ENCODE results near the gene FERMT2.
"Not testable (repeated sequence)": the region's sequence is repeated elsewhere in the genome, so short reads cannot be mapped to it uniquely, and the experiment has no call there.

The FERMT2 gene

DNA sequence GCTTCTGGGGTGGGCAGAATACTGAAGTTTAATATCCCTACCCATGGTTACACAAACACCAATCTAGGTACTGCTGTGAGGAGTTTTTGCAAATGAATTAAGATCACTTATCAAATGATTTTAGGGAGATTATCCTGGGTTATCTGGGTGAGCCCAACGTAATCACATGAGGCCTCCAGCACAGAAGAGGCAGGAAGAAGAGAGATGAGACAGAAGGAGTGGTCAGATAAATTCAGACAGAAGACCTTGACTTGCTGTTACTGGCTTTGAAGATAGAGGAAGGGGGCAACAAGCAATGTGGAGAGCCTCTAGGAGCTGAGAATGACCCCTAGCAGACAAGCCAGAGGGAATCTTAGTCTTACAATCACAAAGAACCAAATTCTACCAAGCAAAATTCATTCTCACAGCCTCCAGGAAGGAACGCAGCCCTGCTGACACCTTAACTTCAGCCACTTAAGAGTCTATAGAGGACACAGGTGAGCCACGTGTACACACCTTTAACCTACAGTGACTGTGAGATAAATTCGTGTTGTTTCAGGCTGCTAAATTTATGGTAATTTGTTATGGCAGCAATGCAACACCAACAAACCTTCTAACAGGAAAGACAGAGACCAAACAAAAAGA lies 49.4 kb downstream of the FERMT2 start:
- no peak for DNase-seq (ENCODE audit: low read depth)

DNA sequence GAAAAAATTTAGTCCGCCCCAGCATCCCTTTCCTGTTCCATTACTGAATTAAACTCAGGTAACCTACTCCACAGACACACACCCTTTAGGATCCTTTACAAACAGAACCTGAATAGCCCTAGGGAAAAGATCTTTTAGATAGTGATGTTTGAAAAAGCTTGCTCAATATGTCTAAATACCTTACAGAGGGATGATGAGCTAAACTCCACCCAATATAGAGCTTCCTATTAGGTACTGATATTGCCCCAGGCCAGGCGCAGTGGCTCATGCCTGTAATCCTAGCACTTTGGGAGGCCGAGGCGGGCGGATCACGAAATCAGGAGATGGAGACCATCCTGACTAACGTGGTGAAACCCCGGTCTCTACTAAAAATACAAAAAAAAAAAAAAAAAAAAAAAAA lies 50.1 kb downstream of the FERMT2 start:
- no peak for DNase-seq (ENCODE audit: low read depth)

DNA sequence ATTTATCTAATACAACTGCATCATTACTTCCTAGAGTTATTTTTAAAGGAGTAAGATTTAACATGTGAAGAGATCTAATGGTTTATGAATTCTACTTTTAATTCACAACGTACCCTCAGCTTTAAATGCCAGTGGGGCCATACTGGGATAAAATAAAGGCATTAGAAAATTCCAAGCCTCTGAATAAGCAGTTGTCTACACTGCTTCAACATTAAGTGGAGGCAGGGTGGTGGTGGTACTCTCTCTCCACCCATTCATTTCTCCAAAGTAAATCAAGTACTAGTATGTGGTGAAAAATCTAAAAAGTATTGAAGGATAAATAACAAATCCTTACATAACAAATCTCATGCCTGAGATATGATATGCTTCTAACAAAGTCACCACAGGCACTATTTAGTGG lies 52.4 kb downstream of the FERMT2 start:
- no peak for DNase-seq (ENCODE audit: low read depth)

DNA sequence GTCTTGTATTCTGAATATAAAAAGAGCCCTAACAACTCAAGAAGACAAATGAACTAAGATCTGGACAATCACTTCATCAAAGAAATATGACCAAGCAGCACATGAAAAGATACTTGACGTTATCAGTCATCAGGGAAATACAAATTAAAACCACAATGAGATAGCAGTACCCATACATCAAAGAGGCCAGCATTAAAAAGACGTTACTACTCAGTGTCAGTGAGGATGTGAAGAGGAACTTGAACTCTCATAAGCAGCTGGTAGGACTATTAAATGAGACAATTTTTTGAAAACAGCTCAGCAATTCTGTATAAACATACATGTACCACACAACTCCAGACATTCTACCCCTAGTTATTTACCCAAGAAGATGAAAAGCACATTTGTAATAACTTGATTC lies 55.9 kb downstream of the FERMT2 start:
- DNase-seq (ENCODE audit: low read depth), result no peak

DNA sequence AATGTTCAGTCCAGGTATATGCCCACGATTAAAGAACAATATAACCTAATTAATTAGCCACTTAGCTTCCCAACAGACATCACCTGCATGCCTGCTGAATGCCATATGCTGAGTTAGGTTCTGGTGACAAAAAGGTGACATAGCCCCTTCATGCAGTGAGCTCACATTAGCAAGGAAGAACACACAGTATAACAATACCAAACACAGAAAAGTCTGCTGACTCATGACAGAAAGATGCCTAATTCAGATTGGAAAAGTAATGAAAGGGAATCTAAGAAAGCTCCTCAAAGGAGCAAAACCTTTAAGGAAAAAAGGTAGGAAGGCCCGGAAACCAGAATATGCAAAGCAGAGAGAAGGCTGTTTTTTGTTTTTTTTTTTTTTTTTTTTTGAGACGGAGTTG lies 59.0 kb downstream of the FERMT2 start:
- DNase-seq (ENCODE audit: low read depth), result no peak

DNA sequence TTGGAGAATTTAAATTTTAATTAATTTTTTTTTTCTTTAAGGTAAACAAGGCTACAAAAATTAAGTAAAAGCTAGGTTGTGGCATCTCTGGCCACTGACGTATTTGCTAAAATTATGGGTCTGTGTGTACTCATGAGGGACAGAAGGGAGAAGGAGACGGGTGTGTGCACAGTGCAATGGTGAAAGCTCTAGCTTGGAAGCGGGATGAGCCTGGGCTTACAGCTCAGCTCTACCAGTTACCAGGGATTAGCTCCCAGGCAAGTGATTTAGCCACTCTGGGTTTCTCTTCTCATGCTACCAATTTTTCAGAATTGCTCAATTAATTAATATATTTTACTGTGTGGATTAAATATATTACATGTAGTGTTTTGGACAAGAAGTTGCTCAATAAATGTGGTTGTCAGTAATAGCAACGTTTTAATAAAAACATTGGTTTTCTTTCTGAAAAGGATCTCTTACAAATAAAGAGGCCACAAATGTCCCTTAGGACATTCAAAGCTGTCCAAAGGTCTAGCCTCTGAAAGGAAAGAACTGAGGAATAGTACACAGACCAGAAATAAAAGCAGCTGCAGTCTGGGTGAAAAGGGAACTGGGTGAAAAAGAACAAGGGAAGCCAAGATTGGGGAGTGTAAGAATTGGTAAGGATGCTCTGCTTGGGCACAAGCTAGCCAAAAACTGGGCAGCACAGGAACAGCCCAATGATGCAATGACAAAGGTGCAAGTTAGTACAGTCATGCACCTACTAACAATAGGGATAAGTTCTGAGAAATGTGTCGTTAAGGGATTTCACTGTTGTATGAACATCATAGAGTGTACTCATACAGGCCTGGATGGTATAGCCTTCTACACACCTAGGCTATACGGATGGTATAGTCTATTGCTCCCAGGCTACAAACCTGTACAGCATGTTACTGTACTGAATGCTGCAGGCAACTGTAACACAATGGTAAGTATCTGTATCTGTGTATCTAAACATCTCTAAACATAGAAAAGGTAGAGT lies 61.7 kb downstream of the FERMT2 start:
- no peak for DNase-seq (ENCODE audit: low read depth)

DNA sequence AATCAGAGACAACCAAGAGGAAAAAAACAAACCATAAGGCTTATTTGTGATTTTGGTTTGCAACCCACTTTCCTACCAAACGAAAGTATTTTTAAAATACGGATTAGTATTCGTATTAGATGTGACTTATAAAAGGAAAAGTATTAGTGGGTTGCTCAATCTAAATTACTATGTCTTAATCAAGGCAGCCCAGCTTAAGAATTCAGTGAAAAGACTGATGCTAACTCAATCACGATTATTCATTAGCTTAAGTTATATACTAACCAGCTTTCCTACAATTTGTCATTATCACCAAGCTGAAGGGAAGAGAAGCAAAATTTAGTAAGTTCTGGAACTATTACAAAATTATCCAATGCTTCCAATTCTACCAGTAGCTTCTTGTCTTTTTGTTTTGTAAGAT lies 62.7 kb downstream of the FERMT2 start:
- DNase-seq (ENCODE audit: low read depth), result no peak

DNA sequence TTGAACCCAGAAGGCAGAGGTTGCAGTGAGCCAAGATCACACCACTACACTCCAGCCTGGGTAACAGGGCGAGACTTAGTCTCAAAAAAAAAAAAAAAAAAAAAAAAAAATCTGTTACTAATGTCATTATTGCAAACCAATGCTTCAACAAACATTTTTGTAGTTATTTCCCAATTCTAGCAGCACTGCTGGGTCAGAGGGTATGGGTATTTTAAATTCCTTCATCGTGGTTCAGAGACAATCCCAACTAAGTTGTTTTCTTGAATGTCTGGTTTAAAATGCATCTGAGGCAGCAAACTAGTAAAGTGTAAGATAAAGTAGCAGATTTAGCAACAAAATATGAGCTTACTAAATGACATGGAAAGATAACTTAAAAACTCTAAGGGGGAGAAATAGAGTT lies 65.6 kb downstream of the FERMT2 start:
- DNase-seq (ENCODE audit: low read depth), result no peak

DNA sequence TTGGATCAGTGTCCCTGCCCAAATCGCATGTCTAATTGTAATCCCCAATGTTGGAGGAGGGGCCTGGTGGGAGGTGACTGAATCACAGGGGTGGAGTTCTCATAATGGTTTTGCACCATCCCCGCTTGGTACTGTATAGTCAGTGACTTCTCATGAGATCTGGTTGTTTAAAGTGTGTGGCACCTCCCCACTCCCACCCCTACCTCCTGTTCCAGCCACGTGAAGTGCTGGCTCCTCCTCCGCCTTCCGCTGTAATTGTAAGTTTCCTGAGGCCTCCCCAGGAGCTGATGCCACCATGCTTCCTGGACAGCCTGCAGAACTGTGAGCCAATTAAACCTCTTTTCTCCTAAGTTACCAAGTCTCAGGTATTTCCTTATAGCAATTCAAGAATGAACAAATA lies 67.2 kb downstream of the FERMT2 start:
- no peak for DNase-seq (ENCODE audit: low read depth)

DNA sequence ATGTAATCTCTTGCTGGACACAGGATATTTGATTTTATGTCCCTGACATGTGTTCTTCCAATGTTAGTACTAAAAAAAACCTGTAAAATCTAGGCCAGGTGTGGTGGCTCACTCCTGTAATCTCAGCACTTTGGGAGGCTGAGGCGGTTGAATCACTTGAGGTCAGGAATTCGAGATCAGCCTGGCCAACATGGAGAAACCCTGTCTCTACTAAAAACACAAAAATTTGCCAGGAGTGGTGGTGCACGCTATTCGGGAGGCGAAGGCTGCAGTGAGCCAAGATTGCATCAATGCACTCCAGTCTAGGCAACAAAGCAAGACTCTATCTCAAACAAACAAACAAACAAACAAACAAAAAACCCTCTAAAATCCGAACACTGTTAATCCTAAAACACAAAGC lies 68.0 kb downstream of the FERMT2 start:
- DNase-seq (ENCODE audit: low read depth), result no peak

DNA sequence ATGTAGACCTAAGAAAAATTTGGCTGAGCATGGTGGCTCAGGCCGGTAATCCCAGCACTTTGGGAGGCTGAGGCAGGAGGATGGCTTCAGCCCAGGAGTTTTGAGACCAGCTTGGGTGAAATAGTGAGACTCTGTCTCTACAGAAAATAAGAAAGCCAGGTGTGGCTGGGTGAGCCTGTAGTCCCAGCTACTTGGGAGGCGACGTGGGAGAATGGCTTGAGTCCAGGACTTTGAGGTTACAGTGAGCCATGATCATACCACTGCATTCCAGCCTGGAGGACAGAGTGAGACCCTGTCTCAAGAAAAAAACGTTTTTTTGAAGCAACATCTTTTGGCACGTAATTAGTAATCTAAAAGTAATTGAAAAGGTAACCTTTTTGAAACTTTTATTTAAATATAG lies 70.9 kb downstream of the FERMT2 start:
- DNase-seq (ENCODE audit: low read depth), result no peak

DNA sequence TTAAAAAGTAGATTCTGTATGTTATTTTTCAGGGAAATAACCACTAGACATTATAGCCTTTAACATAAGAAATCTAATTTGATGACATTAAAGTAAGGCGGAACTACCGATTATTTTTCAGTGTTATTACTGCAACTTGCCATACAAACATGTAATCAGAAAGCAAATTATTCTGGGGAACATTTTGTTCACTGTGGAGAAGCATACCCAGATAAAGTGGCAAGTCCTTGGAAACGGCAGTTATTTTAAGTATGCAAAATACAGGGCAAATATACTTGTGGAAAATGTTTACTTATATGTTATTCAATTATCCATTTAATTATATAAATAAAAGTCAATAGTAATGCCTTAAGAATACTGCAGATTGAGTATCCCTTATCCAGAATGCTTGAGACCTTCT lies 71.9 kb downstream of the FERMT2 start:
- DNase-seq (ENCODE audit: low read depth), result no peak

DNA sequence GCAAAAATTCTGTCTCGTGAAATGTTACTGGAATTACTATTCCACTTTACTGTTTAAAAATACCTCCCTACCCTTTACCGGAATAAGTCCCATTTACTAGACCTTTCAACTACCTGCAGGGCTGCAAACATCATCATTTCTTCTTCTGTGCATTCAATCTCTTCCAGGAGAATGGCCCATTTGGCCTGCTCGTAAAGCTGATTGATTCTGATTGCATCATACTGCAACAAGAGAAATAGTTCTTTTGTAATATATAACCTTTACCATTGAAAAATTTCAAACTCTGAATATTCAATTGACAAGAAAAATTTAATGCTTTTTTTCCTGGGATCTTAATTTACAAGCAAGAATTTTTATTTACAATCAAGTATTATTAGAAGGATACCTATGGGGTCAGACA lies 72.4 kb downstream of the FERMT2 start:
- DNase-seq (ENCODE audit: low read depth), result no peak

DNA sequence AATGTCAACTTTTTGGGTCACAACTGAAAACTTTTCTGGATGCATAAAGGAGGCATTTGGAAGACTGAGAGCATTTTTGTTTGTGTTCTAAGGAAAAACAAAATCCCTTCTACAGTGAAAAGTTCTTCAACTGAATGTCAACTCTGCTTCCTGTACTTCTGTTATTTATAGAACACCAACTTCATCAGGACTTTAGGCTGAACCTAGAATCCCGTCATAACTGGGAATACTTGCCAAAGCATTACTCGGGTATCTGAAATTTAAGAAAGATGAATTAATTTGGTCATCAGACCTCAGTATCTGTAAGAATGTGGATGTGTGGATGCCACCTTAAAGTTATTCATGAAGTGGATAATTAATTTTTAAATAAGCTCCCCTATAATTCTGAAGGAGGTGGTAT lies 73.2 kb downstream of the FERMT2 start:
- no peak for DNase-seq (ENCODE audit: low read depth)

DNA sequence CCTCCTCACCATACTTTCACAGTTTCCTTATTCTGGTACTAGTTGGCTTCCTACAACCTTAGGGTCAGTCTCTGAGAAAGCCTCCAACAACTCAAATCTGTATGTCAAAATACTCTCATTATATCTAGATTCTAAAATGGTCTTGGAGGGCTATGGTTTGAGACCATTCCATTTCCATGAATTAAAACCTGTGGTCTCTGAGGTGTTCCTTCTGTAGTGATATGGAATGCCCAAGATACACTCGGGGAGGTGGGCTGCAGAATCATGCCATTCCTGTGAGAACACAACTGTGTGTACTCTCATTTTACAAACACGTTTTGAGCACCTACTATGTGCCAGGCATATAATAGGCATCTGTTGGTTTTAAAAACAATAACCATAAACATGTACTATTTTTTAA lies 74.0 kb downstream of the FERMT2 start:
- DNase-seq (ENCODE audit: low read depth), result no peak

DNA sequence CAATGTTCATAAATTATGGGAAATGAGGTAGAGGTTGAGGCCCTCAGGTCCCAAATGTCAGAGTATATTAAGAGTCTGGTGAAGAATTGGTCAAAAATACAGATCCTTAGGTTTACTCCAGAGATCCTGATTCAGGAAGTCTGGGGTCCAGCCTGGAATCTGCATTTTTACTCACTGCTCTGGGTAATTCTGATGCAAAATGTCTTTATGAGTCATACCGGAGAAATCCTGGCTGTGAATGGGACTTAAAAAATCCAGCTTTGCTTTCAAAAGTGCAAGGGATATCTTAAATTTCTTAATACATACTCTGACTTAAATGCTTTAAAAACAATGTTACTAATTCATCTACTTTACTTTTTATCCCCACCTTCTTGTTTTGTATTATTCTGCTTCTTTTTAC lies 74.5 kb downstream of the FERMT2 start:
- DNase-seq (ENCODE audit: low read depth), result no peak

DNA sequence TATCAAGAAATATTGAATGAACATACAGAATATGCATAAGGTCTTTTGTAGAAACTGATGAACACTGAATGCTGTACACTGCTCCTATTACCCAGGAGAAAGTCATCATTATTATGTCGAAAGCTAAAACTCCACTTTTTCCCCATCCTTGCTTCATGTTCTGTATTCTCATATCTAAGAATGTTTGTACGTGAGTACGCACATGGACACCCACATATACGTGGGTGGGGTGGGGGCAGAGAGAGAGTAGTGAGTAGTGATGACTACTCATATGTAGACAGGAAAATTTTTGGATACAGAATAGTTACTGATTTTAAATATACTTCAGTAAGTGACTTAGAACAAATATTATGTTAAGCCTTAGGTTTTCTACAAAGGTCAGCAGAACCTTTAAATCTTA lies 75.1 kb downstream of the FERMT2 start:
- DNase-seq (ENCODE audit: low read depth), result no peak

DNA sequence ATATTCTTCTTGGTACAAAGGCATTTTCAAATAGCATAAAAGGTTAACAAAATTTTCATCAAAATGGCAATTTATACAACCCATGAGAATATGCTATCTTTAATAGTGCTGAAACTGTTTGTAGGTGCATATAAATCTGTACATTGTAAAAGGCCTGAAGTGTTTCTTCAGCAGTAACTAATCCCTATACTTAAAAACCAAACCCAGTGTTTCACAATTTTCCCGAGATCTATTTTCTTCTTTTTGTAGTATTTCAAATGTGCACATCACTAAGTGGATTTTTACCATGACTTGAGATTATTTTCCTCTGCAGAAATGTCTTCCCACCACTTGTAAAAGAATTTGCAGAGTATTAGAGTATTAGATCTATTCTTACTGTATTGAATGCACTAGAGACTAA lies 76.5 kb downstream of the FERMT2 start:
- DNase-seq (ENCODE audit: low read depth), result no peak

DNA sequence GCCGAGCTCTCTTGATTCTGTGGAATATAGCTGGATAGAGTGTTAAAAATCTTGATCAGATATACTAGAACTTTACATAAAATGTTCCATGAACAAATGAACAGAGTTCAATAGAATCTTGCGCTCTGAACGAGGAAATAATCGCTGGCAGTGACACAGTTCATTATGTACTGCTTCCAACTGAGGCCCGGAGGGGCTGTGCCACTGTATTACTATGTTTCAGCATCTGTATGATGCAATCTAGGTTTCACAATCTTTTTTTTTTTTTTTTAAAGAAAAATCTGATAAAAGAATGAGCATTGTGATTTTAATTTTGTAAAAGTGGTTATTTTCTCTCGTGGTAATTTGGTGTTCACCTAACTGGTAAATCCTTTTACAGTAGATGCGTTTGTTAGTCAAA lies 77.2 kb downstream of the FERMT2 start:
- no peak for DNase-seq (ENCODE audit: low read depth)

DNA sequence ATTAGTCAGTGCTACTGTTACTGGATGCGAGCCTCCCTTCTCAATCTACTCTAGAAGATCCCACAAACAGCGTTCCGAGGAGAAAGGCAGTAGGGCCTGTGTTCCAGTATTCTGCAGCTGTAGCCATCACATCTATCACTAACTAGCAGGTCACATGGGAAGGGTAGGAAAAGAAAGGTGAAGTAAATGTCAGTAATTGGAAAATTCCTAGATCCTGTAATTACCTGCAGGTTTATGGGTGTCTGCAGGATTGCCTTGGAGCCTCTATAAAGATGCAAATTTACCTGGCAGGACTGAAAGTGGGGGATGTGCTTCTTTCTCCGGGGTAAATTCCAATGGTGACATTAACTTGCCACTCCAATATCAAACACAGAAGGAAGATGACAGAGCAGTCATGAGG lies 77.8 kb downstream of the FERMT2 start:
- DNase-seq (ENCODE audit: low read depth), result no peak

DNA sequence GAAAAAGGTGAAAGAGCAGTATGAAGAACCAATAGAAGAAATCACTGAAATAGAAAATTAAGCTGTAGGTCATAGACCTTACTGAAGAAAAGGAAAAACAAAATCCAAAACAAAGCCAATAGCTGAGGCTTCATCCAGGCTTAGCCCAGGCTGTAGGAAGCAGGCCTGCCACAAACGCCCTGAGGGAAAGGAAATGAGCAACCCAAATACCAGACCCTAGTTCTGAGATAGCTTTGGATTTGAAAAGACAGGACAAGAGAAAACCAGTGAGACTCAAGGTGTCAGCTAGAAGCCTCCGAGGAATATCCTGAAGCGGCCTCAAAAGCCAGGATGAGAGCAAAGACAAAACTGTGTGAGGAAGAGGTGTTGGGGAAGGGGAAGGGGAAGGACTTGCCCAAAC lies 79.2 kb downstream of the FERMT2 start:
- no peak for DNase-seq (ENCODE audit: low read depth)

DNA sequence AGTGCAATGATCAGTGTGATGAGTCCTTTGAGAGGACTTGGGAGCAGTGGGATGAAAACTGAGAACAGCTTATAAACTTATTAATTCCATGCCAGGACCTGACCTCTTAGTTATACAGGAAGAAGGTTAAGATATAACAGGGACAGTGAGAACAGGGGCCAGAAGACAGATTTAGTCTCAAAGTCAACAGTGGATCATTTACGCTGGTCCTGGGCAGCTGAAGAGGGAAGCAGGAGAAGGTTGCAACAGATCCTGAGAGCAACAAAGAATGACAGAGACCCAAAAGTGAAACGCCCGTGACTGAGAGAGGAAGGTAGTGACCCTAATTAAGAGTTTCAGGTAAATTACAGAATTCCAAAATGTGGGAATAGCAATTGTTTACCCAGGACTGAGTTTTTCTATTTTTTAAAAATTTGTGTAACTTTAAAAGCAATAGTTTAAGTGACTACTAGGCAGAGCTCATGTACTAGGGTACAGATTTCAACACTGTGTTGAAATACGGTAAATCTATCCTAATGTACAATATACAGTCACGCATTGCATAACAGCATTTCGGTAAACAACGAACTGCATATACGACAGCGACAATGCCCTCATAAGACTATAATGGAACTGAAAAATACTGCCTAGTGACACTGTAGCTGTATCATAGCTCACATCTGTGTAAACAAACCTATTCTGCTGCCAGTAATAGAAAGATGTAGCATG lies 81.8 kb downstream of the FERMT2 start:
- no peak for DNase-seq (ENCODE audit: low read depth)

DNA sequence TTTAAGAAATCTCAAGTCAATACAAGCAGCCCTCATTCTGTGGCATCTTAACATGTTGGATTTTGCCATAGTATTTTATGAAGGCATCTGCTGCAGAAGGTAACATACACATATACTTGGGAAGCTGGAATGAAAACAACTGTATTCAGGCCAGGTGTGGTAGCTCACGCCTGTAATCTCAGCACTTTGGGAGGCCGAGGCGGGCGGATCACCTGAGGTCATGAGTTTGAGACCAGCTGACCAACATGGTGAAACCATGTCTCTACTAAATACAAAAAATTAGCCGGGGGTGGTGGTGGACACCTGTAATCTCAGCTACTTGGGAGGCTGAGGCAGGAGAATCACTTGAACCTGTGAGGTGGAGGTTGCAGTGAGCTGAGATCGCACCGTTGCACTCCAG lies 86.0 kb downstream of the FERMT2 start:
- DNase-seq (ENCODE audit: low read depth), result not testable (repeated sequence)
